SJCRH30 (cell line): Measurements from ENCODE around the gene VEGFC. TPM values are rescaled to one million over a fixed set of nuclear protein-coding genes. Genes with fewer than 3 reads are reported as not detected.

ENCODE experiments used
- DNase-seq, 2 experiments: peaks; one replicate each; pipeline ENCODE4 v3.0.0-alpha.2; 2015 to 2020
- H3K27ac ChIP-seq: fragments of 250-450 bp; sonication (Bioruptor Pico); 2 replicates; pipeline ENCODE4 v1.5.1; 2020; ENCODE audit warnings: mild to moderate bottlenecking, moderate library complexity
- H3K27me3 ChIP-seq: fragments of 250-450 bp; sonication (Bioruptor Pico); 2 replicates; pipeline ENCODE4 v1.5.1; 2020; ENCODE audit warnings: mild to moderate bottlenecking, moderate library complexity
- H3K36me3 ChIP-seq: fragments of 250-450 bp; sonication (Bioruptor Pico); 2 replicates; pipeline ENCODE4 v1.5.1; 2020; ENCODE audit warnings: mild to moderate bottlenecking, moderate library complexity
- H3K4me1 ChIP-seq: fragments of 250-450 bp; sonication (Bioruptor Pico); 2 replicates; pipeline ENCODE4 v1.5.1; 2020; ENCODE audit warnings: mild to moderate bottlenecking, moderate library complexity
- H3K4me3 ChIP-seq: fragments of 250-450 bp; sonication (Bioruptor Pico); 2 replicates; pipeline ENCODE4 v1.5.1; 2020; ENCODE audit warnings: mild to moderate bottlenecking, moderate library complexity
- H3K9me3 ChIP-seq: fragments of 250-450 bp; sonication (Bioruptor Pico); replicated peaks from 2 replicates; pipeline ENCODE4 v1.5.1; 2020; ENCODE audit warnings: mild to moderate bottlenecking, moderate library complexity
- total RNA-seq: library from RNA; depleted of rRNA; stranded (reverse); fragments of >200 nt; shearing (Covaris generic); gene quantifications from 2 replicates; pipeline ENCODE4 v1.2.3, GENCODE V29; 2014

Gene VEGFC
- total RNA-seq, 1 experiment from 2014 or later, result 5.6 TPM

GRCh38 chr4:176721459-176721858 lies 71.3 kb downstream of the VEGFC start:
- Histone ChIP-seq H3K4me1 (no peaks in the 10 kb centered on the region), H3K4me3 (no peak overlapping the region), H3K9me3 (no peaks in the 10 kb centered on the region), H3K36me3 (no peaks in the 10 kb centered on the region), H3K27ac (no peak overlapping the region), H3K27me3 (no peaks in the 10 kb centered on the region)
- no peak for DNase-seq

GRCh38 chr4:176718881-176719280 lies 73.8 kb downstream of the VEGFC start:
- no peak for DNase-seq

GRCh38 chr4:176717237-176717636 lies 75.5 kb downstream of the VEGFC start:
- Histone ChIP-seq H3K4me3 (no peak overlapping the region), H3K27ac (no peak overlapping the region), H3K27me3 (no peaks in the 10 kb centered on the region), H3K9me3 (no peaks in the 10 kb centered on the region), H3K36me3 (no peaks in the 10 kb centered on the region), H3K4me1 (no peaks in the 10 kb centered on the region)
- no peak for DNase-seq

More at GRCh38 chr4:176718881-176719280, 73.8 kb downstream of the VEGFC start:
- no peak overlapping the region for H3K4me3 ChIP-seq
- no peaks in the 10 kb centered on the region for H3K9me3 ChIP-seq
- H3K4me1 ChIP-seq, result no peaks in the 10 kb centered on the region
- H3K36me3 ChIP-seq, result no peaks in the 10 kb centered on the region
- H3K27ac ChIP-seq, result no peak overlapping the region
- no peaks in the 10 kb centered on the region for H3K27me3 ChIP-seq

GRCh38 chr4:176709417-176709816 lies 83.3 kb downstream of the VEGFC start:
- Histone ChIP-seq H3K27ac (no peak overlapping the region), H3K4me1 (no peaks in the 10 kb centered on the region), H3K27me3 (no peaks in the 10 kb centered on the region), H3K4me3 (no peak overlapping the region), H3K9me3 (no peaks in the 10 kb centered on the region), H3K36me3 (no peaks in the 10 kb centered on the region)
- no peak for DNase-seq

- DNase-seq, result no peak
- Histone ChIP-seq H3K27me3 (no peaks in the 10 kb centered on the region), H3K4me1 (no peaks in the 10 kb centered on the region), H3K36me3 (no peaks in the 10 kb centered on the region), H3K9me3 (no peaks in the 10 kb centered on the region), H3K4me3 (no peak overlapping the region), H3K27ac (no peak overlapping the region)
Observed at GRCh38 chr4:176708771-176709311, 83.9 kb downstream of the VEGFC start.

GRCh38 chr4:176690716-176691115 lies 102.0 kb downstream of the VEGFC start:
- Histone ChIP-seq H3K27me3 (no peaks in the 10 kb centered on the region), H3K36me3 (no peaks in the 10 kb centered on the region)
- DNase-seq, result no peak

GRCh38 chr4:176680668-176681180 lies 112.0 kb downstream of the VEGFC start:
- DNase-seq, result peak in 1 of 2 experiments; percentile 4
- H3K27me3 ChIP-seq, result no peaks in the 10 kb centered on the region
- H3K9me3 ChIP-seq, result no peaks in the 10 kb centered on the region
- H3K27ac ChIP-seq, result no peak overlapping the region
- no peaks in the 10 kb centered on the region for H3K4me1 ChIP-seq
- no peaks in the 10 kb centered on the region for H3K36me3 ChIP-seq
- H3K4me3 ChIP-seq, result no peak overlapping the region

More at GRCh38 chr4:176690716-176691115, 102.0 kb downstream of the VEGFC start:
- no peaks in the 10 kb centered on the region for H3K9me3 ChIP-seq
- no peak overlapping the region for H3K4me3 ChIP-seq
- no peaks in the 10 kb centered on the region for H3K4me1 ChIP-seq
- no peak overlapping the region for H3K27ac ChIP-seq

GRCh38 chr4:176676901-176677300 lies 115.8 kb downstream of the VEGFC start:
- Histone ChIP-seq H3K9me3 (no peaks in the 10 kb centered on the region), H3K4me1 (no peaks in the 10 kb centered on the region), H3K27ac (no peak overlapping the region), H3K4me3 (no peak overlapping the region), H3K27me3 (no peaks in the 10 kb centered on the region), H3K36me3 (no peaks in the 10 kb centered on the region)
- no peak for DNase-seq

- Histone ChIP-seq H3K27ac (no peak overlapping the region), H3K4me3 (no peak overlapping the region), H3K9me3 (no peaks in the 10 kb centered on the region), H3K27me3 (no peaks in the 10 kb centered on the region), H3K4me1 (no peaks in the 10 kb centered on the region), H3K36me3 (no peaks in the 10 kb centered on the region)
- DNase-seq, result no peak
Observed at GRCh38 chr4:176675810-176676209, 116.9 kb downstream of the VEGFC start.

- H3K9me3 ChIP-seq, result no peaks in the 10 kb centered on the region
- no peak overlapping the region for H3K27ac ChIP-seq
- no peaks in the 10 kb centered on the region for H3K4me1 ChIP-seq
- no peak overlapping the region for H3K4me3 ChIP-seq
- no peaks in the 10 kb centered on the region for H3K27me3 ChIP-seq
- DNase-seq, result no peak
- H3K36me3 ChIP-seq, result no peaks in the 10 kb centered on the region
Observed at GRCh38 chr4:176671532-176671931, 121.2 kb downstream of the VEGFC start.

- no peak for DNase-seq
- H3K4me1 ChIP-seq, result no peaks in the 10 kb centered on the region
- H3K27ac ChIP-seq, result no peak overlapping the region
- H3K4me3 ChIP-seq, result no peak overlapping the region
- H3K9me3 ChIP-seq, result no peaks in the 10 kb centered on the region
- no peaks in the 10 kb centered on the region for H3K36me3 ChIP-seq
- no peaks in the 10 kb centered on the region for H3K27me3 ChIP-seq
Observed at GRCh38 chr4:176668324-176668723, 124.4 kb downstream of the VEGFC start.

GRCh38 chr4:176664964-176665363 lies 127.8 kb downstream of the VEGFC start:
- Histone ChIP-seq H3K9me3 (no peaks in the 10 kb centered on the region), H3K4me1 (no peaks in the 10 kb centered on the region), H3K4me3 (no peak overlapping the region), H3K27me3 (no peaks in the 10 kb centered on the region), H3K36me3 (no peaks in the 10 kb centered on the region), H3K27ac (no peak overlapping the region)
- no peak for DNase-seq

- H3K4me3 ChIP-seq, result no peak overlapping the region
- H3K27me3 ChIP-seq, result no peaks in the 10 kb centered on the region
- no peaks in the 10 kb centered on the region for H3K4me1 ChIP-seq
- H3K27ac ChIP-seq, result no peak overlapping the region
- no peak for DNase-seq
- H3K36me3 ChIP-seq, result no peaks in the 10 kb centered on the region
- H3K9me3 ChIP-seq, result no peaks in the 10 kb centered on the region
Observed at GRCh38 chr4:176660561-176660960, 132.2 kb downstream of the VEGFC start.

- H3K9me3 ChIP-seq, result no peaks in the 10 kb centered on the region
- no peaks in the 10 kb centered on the region for H3K4me1 ChIP-seq
- H3K36me3 ChIP-seq, result no peaks in the 10 kb centered on the region
- H3K27me3 ChIP-seq, result no peaks in the 10 kb centered on the region
- no peak overlapping the region for H3K27ac ChIP-seq
- no peak overlapping the region for H3K4me3 ChIP-seq
- DNase-seq, result no peak
Observed at GRCh38 chr4:176656108-176656507, 136.6 kb downstream of the VEGFC start.

GRCh38 chr4:176654565-176655216 lies 138.0 kb downstream of the VEGFC start:
- Histone ChIP-seq H3K4me3 (no peak overlapping the region), H3K9me3 (no peaks in the 10 kb centered on the region), H3K4me1 (no peaks in the 10 kb centered on the region), H3K27ac (no peak overlapping the region), H3K36me3 (no peaks in the 10 kb centered on the region), H3K27me3 (no peaks in the 10 kb centered on the region)
- no peak for DNase-seq
